ENCODE data around the gene NOX4.
"Not testable (repeated sequence)": the region's sequence is repeated elsewhere in the genome, so short reads cannot be mapped to it uniquely, and the experiment has no call there.

DNA sequence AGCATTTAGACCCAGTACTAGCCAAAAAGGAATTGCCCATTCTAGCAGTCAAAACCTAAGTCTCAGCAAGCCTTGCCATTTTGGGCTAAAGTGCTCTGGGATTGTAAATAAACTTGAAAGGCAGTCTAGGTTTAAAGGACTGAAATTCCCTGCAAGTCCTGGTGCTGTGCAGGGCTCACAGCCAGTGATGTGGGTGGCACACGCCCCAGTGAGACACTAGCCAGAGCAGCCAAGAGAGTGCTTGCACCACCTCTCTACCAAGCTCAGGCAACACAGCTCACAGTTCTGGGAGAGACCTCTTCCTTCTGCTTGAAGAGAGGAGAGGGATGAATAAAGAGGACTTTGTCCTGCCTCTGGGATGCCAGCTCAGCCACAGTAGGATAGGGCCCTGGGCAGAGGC, 80.5 kb downstream of the NOX4 start:
- not testable (repeated sequence) for TF ChIP-seq POLR2A, EP300 (IDR thresholded peaks at IDR 0.05)
- TF ChIP-seq, protein P1, sequence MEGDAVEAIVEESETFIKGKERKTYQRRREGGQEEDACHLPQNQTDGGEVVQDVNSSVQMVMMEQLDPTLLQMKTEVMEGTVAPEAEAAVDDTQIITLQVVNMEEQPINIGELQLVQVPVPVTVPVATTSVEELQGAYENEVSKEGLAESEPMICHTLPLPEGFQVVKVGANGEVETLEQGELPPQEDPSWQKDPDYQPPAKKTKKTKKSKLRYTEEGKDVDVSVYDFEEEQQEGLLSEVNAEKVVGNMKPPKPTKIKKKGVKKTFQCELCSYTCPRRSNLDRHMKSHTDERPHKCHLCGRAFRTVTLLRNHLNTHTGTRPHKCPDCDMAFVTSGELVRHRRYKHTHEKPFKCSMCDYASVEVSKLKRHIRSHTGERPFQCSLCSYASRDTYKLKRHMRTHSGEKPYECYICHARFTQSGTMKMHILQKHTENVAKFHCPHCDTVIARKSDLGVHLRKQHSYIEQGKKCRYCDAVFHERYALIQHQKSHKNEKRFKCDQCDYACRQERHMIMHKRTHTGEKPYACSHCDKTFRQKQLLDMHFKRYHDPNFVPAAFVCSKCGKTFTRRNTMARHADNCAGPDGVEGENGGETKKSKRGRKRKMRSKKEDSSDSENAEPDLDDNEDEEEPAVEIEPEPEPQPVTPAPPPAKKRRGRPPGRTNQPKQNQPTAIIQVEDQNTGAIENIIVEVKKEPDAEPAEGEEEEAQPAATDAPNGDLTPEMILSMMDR (IDR thresholded peaks at IDR 0.05) = not testable (repeated sequence)
